ENCODE data around the gene ABCD3.

ABCD3 gene

DNA sequence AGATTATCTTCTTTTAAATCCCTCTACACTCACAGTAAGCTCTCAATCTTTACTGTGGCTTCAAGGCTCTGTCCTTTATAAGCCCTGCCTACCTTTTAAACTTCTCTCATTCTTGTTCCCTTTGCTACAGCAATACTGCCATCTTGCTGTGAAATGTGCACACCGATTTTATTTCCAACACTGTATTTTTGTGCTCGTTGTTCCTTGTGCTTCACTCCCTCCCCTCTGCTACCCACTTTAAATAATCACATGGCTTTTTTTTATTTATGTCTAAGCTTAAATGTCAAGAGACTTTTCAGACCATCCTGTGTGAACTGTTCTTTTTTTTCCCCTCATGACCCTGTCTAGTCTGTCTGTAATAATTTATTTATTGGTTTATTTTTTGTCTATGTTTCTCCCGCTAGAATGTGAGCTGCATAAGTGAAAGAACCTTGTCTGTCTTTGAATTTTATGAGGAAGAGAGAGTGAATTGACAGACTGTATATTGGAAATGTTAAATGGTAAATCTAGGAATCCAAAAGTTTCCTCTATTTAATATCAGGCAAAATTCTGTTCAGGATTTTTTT, 45.7 kb downstream of the ABCD3 start:
- peak in 1 of 2 experiments; percentile 2 for DNase-seq

DNA sequence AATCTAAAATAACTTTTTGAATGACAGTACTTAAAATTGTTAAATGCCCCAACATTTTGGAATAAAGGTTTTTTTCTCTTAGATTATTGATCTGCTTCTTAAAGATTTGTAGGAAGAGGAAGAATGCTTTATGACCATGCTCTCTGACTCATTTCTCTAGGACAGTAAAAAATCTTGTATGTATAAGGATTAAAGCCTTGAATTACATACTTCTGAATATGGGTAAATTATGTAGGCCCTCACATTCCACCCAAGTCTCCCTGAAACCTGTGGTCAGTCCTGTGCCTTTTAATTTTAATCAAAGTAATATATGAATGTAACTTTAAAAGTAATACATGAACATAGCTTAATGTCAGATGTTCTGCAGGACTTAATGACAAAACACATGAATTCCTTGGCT, 50.5 kb downstream of the ABCD3 start:
- DNase-seq = no peak

DNA sequence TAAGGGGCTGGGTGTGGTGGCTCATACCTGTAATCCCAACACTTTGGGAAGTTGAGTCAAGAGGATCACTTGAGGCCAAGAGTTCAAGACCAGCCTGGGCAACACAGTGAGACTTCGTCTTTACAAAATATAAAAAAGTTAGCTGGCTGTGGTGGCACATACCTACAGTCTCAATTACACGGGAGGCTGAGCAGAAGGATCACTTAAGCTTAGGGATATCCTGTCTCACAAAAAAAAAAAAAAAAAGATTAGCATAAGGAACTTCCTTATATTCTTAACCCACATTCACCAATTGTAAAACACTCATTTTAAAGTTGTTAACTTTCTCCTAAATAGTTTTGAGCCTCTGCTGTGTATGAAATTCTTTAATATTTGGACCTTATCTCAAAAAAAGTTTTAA, 53.1 kb downstream of the ABCD3 start:
- no peak for DNase-seq

DNA sequence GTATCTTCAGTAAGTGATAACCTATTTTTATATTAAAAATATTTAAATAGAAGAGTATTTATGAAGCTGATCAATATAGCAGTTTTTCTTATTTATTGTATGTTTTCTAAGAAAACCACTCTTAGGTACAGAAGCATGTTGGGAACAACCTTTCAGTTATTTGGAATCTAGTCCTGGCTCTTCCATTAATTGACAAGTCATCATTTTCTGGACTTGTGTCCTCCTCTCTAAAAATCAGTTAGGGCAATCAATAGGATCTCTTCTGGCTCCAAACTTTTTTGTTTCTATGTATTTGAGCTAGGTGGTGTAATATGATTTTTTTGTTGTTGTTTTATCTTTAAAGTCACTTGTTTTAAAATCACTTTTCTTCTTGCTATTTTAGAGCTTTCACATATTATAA, 57.0 kb downstream of the ABCD3 start:
- DNase-seq = no peak

DNA sequence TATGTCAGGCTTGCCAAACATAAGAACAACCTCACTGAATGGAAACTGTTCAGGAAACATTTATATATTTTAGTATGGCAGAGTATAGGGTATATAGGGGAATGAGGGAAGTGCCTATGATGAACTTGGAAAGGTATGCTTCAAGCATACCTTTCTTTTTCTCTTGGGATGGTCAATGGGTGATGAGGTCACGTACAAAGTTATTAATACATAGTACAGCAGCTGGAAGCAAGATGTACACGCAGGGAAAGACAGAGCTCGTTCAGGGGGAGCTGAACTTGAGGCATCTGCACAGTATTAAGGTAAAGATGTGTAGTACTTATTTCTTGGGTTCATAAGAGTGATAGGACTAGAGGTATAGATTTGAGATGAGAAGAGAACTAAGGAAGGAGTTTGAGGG, 61.5 kb downstream of the ABCD3 start:
- no peak for DNase-seq

DNA sequence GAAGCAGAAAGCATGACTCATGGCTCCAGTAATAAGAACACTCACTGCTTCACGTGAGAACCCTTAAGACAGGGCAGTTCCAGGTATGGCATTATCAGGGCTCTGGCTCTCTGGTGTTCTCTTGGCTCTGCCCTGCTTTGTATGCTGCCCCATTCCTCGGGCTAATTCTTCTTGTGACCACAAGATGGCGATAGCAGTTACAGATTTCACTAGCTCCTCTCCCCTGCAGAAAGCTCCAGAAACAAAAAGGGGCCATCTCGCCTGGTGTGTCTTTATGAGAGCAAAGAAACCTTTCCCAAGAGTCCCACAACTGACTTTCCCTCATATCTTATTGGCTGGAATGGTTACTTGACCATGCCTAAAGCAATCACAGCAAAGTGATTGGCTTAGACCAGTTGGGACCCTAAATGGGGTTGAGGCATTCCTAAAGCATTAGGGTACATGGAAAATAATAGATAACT, 63.3 kb downstream of the ABCD3 start:
- DNase-seq = peak; percentile 34 to 51

DNA sequence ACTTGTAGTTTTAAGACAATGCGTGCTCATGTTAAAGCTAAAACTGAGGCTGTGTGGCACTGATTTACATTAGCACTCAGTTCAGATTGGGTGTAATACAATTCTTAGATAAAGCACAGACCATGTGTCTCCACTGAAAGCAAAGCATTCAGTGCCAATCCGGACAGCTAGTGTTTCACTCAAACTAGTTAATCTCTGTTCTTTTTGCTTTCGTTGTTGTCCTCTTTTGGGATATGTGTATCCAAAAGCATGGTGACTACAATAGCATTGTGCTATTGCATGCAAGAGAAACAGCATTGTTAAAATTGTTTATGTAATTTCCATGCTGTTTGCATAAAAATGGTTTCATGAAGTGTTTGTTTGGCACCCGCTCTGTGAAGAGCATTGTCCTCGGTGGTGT, 68.8 kb downstream of the ABCD3 start:
- DNase-seq = no peak

DNA sequence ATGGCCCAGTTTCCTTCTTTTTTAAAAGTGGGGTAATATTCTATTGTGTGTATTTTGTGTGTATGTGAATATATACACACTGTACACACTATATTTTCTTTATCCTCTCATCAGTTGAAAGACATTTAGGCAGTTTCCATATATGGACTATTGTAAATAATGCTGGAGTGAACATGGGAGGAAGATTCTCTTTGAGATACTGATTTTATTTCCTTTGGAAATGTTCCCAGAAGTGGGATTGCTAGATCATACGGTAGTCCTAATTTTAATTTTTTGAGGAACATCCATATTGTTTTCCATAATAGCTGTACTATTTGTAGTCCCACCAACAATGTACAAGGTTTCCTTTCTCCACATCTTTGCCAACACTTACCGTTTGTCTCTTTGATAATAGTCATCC, 72.4 kb downstream of the ABCD3 start:
- DNase-seq = no peak

DNA sequence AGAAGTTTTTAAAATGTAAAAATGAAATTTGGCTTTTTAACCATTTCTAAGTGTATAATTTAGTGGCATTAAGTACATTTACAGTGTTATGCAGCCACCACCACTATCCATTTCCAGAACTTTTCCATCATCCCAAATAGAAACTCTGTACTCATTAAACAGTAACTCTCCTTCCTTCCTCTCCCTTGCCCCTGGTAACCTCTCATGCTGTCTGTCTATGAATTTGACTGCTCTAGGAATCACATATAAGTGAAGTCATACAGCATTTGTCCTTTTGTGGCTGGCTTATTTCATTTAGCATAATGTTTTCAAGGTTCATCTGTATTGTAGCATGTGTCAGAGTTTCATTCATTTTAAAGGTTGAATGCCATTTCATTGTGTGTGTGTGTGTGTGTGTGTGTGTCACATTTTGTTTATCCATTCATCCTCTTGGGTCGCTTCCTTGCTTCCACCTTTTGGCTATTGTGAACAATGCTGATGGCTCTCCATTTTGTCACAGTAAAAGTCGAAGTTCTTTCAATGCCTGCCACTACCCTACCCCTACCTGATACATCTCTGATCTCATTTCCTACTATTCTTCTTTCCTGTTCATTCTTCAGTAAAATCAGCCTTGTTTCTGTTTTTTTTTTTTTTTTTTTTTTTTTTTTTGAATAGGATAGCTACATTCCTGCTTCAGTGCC, 78.0 kb downstream of the ABCD3 start:
- no peak for DNase-seq

DNA sequence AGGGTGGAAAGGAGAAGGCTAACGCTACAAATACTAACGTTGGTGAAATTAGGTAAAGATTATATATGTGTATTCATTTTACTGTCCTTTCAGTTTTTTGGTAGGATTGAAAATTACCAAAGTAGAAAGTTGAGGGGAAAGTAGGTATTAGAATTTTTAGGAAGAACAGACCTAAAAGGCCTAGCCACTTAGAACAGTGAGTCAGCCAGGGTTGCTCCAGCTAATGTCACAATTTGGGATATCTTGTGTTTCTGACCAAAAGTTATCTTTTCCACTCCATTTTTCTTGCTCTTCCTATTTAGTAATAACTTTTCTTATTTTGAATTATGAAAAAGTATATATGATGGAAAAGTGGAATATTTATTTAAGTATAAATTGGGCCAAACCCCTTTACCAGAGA, 83.2 kb downstream of the ABCD3 start:
- no peak for DNase-seq

DNA sequence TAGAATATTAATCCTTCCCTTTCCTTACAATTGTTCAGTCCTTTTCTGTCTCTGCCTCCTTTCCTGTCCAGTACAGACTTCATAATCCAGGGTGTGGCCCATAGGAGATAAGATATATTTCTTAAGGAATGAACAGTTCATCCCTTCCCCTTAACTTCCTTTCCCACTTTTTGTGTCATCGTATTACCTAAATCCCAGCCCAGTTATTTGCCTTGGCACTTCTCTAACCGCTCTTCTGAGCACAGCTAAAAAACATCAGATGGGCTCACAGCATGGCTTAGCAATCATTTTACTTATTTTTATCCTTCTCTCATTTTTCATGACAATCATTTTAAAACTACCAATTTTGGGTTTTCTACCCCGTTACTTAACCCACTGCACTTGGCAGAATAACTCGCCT, 83.7 kb downstream of the ABCD3 start:
- no peak for DNase-seq

DNA sequence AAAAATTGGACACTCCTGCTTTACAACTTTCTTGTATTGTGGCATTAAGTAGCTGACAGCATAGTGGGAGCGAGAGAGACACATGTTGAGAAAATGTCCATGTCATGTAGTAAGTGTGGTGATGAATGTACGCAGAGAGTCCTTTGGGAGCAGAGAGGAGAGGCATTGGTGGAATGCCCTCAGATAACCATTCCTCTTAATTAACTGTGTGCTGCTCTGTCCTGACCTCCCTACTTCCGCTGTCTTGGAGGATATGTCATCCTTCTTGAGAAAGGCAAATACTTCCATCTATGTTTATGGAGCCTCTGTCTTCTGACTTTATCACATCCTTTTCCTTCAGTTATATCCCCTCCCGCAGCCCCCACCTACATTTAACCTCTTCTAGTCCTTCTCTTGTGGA, 85.0 kb downstream of the ABCD3 start:
- DNase-seq = no peak

DNA sequence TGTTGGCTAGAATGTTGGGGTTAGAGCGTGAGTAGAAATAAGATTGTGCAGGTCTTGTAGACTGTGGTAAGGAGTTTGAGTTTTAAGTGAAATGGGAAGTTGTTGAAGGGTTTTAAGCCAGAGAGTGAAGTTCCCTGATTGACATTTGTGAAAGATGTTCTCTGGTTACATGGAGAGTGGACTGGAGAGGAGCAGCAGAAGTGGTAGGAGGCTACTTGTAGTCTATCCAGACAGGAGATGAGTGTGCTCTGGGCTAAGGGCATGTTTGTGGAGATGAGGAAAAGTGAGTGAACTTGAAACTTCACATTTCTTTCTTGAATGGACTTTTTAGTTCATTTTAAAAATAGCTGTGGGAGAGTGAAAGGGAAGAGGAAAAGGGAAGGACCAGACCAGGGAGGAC, 86.4 kb downstream of the ABCD3 start:
- no peak for DNase-seq

DNA sequence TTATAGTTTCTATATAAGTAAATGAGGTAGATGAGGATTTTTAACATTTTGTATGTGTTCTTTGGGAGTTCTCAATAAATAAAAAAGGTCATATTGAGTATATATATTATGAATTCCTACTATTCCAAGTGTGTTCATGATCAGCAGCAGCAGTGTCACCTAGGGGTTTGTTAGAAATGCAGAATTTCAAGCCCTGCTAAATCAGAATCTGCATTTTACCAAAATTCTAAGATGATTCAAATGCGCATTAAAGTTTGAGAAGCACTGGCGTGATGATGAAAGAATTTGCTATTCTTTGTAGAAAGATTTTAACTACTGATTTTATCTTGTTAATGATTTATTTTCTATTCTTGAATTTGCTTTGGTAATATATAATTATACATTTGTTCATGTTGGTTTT, 94.6 kb downstream of the ABCD3 start:
- no peak for DNase-seq

DNA sequence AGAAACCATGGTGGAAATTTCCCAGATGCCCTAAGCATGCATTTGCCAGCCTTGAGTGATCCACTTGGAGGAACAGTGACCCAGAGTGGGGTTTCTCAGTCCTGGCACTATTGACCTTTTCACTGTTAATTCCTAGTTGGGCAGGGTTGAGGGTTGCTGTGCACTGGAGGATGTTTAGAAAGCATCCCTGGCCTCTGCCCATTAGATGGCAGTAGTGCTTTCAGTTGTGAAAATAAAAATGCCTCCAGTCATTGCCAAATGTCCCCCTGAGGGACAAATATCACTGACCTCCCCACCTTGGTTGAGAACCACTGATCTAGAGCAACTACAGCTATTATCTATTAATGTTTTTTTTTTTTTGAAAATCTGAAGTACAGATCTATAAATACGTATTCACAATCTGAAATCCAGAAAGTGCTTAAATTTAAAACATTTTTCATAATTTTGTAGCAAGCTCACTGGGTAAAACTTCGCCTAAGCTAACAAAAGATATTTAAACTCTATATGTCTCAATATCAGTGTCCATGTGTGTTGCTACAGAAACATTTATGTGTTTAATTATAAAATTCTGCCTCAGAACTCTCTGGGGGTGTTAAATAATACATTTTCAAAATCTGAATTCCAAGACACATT, 96.0 kb downstream of the ABCD3 start:
- peak in 1 of 2 experiments; percentile 7 for DNase-seq

DNA sequence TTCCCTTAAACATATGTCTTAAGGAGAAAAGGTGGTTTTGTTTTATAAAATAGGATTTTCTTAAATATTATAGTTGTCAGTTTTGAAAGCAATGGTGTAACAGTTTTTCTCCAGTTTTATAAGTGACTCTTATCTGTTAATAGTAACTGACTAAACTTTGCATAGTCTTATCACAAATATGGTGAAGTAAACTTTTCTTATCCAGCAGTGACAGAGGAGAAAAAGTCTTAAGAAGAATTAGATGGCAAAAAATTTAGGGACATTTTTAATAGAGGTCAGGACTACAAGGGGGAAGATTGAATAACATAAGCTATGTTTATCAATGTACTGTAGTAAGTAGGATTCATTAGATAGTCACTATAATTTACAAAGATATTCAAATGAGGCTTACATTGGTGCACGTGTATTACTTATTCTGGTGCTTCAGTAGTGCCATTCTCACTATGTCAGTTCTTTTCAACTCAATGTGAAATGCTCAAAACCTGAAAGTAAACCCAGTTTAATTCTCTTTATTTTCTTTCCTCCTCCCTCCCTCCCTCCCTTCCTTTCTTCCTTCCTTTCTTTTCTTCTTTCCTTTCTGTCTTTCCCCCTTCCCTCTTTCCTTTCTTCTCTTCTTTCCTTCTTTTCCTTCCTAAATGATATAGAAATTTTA, 97.2 kb downstream of the ABCD3 start:
- no peak for DNase-seq

DNA sequence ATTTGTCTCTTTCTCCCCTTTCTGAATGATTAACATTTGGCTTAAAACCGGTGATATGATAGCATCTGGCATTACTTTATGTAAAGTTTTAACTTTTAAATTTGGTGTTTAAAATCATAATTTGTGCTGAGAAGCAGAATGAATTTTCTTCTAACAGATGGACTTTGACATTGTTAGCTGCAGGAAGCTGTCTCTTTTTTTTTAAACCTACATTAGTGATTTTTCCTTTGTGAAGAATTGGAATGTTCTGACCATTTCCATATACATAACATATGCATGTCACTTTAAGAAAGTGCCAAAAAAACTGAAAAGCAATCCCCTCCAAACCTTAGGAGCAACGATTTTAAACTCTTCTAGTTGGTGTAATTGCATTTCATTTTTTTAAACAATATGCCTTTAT, 101.2 kb downstream of the ABCD3 start:
- no peak for DNase-seq

DNA sequence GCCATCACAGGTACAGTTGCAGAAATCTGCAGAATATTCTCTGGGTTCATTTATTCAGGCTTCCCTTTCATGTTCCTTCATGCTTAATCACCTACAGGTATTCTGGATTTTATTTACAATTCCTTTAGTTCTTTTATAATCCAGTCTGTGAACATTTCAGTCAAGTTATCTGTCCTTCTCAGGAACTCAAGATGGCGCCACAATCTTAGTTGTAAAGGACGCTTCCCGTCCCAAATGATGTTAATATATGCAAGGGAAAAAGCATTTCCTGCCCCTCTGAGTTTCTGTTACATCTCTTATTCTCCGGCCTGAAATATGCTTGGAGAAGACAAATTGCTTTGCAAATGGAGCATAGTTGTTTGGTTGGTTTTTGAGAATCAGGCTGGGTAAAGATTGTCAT, 104.1 kb downstream of the ABCD3 start:
- peak in 1 of 2 experiments; percentile 41 for DNase-seq

DNA sequence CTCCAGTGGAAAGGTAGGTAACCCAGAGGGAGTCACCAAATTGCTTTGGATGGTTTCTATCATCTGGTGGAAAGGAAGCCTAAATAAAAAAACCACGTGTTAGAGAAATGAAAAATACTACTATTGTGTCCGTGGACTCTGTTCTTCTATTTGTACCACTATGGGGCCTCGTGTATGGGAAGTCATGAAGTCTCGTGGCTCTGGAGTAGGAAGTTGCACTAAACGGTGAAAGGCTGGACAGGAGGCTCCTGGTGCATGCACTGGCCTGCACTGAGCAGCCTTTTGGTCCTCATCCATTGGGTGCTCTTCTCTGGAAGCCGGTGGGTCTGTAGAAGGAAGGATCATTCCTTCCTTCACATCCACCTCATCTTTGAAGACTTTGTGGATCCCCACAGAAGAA, 106.3 kb downstream of the ABCD3 start:
- no peak for DNase-seq

DNA sequence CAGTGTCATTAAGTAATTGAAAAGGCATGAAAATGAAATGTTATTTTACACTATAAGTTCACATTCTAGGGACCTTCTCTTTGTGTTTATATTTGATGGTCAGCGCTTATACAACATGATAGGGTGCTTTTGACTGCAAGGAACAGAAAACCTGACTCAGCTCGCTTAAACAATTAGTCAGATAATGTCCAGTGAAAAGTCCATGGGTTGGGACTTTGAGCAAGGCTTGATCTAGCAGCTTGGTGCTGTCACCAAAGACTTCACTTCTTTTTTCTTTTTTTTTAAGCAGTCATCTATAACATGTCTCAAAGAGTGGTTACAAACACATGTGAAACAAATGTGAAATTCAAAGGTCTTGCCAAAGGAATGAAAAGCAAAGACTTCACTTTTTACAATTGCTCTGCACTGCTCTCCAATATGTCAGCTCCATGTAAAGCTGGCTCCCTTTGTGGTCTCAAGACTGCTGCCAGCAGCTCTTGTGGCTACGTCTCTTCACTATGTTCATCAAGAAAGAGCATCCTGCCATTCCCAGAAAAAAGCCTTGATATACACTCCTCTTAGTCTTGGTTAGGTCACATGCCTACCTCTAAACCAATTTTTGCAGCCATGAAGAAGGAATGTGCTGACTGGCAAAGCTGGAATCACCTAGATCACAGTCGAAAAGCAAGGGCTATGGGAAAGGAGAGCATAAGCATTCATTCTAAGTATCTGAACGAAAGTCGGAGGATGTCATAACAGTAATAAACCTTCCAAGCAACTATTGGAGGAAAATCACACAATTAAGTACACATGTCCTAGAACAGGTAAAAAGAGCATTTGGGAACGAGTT, 108.2 kb downstream of the ABCD3 start:
- no peak for DNase-seq

DNA sequence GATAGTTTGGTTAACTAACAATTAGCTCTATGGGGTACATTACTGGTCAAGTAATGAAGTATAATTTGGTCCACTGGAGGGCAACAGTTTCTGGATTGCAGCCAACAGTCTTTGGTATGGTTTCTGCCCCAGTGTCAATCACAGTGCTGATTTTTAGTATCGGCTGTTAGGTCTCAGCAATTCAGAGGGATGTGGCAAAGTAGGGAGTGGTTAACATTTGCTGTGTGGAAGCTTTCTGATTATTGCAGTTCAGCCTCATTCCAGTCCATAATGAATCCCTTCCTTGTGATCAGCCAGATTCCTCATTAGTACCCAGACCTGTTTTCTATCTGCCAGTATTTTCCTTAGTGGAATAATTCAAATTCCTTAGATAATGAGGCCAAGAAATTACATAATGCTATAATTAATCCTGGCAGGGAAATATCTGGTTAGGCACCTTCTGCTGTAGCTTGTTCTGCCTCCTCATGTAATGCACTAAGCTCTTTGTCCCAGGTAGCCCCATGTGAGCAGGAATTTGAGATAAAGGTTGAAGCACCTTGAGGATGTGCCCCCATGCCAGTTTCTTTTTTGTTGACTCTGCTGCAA, 109.3 kb downstream of the ABCD3 start:
- peak in 1 of 2 experiments; percentile 22 for DNase-seq

DNA sequence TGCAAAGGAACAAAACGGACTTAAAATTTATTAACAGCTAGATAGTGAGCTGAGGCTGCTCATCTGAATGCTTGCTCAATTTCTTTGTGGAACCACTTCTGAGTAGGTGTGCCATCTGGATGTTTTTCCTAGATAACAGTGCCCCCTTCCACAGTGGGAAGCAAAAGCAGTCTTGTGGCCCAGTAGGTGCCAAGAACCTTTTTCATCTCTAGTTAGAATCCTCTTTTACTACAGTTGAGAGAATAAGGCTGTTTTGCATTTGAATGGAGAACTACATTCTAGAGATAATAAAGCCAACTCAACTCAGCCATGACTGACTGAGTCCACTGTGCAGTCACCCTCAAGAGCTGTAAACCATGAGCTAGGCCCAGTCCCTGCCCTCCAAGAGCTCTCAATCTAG, 110.1 kb downstream of the ABCD3 start:
- DNase-seq = no peak

DNA sequence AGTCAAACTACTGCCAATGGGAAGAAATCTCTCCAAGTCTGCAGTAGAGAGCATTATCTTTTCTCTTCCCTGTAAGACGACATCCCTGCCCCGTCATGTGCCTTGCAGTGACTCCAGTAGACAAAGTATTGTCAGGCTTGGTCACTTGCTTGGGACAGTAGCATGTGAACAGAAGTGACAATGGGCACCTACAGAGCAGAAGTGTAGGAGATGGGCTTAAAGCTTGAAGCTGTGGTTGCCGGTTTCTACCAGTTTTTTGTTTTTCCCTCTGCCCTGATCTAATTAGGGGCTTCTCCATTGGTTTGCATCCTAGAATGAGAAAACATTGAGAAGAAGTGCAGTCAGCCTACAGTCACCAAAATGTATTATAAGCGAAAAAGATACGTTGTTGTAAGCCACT, 110.6 kb downstream of the ABCD3 start:
- DNase-seq = no peak
